Measurements from ENCODE around the gene GPX4. TPM values are rescaled to one million over a fixed set of nuclear protein-coding genes. Genes with fewer than 3 reads are reported as not detected.

The GPX4 gene
- total RNA-seq = 100 to 1,000 TPM; 616 to 907 (median 819) TPM

- TF ChIP-seq POLR2A (IDR thresholded peaks at IDR 0.05) = peak; percentile 92 to 99
- TF ChIP-seq CTCF (IDR thresholded peaks at IDR 0.05 in 4 of 5, conservative IDR thresholded peaks at IDR 0.05 in 1 of 5) = no peak
- Histone ChIP-seq H3K27ac (peak within 1 kb of the TSS; percentile 95 to 100 (median 98)), H3K27me3 (no peaks in the 10 kb centered on the region), H3K4me1 (peaks cover 42 to 47% of the 10 kb centered on the region in 2 donors), H3K36me3 (peaks cover 0 to 19% of the 10 kb centered on the region in 2 donors), H3K4me3 (peak within 1 kb of the TSS; percentile 69 to 98 (median 83)), H3K9me3 (no peaks in the 10 kb centered on the region)
- ATAC-seq = peak; percentile 68 to 73
- intact Hi-C loops (cut with DNase I; ENCODE audit: low total_unique reads) = loop anchor here (2.0 to 10.0 kb wide), 5 partner anchors 53 to 961 kb away; partner anchors contain the start of genes ABCA7, ATP5F1D, RNU6-2 and TMEM259
- in situ Hi-C loops (cut with MboI; ENCODE audit: low sequenced_read_pairs in 4 of 4) = no loop called here
- DNase-seq = peak; percentile 99
Measured at GRCh38 chr19:1103708-1104310, at the start of gene GPX4. TSS of gene GPX4 (plus strand) at chr19:1103994. CDS start at chr19:1104044, 50 bp downstream.

GRCh38 chr19:1054102-1055027 lies 49.4 kb upstream of the GPX4 start:
- ATAC-seq (no peak), DNase-seq (no peak)
- TF ChIP-seq CTCF (IDR thresholded peaks at IDR 0.05 in 4 of 5, conservative IDR thresholded peaks at IDR 0.05 in 1 of 5) (no peak), POLR2A (IDR thresholded peaks at IDR 0.05) (no peak)
- H3K27me3 ChIP-seq = no peaks in the 10 kb centered on the region
- H3K9me3 ChIP-seq = peaks cover 5 to 28% (median 6%) of the 10 kb centered on the region in 3 donors
- peaks cover 0 to 53% of the 10 kb centered on the region in 2 donors for H3K36me3 ChIP-seq
- H3K4me3 ChIP-seq = no peak overlapping the region
- in situ Hi-C loops (cut with MboI; ENCODE audit: low sequenced_read_pairs in 4 of 4) (no loop called here), intact Hi-C loops (cut with DNase I; ENCODE audit: low total_unique reads) (no loop called here)
- no peak overlapping the region for H3K27ac ChIP-seq
- no peaks in the 10 kb centered on the region for H3K4me1 ChIP-seq

- intact Hi-C loops (cut with DNase I; ENCODE audit: low total_unique reads) = no loop called here
- Histone ChIP-seq H3K27ac (no peak overlapping the region), H3K27me3 (no peaks in the 10 kb centered on the region), H3K9me3 (peaks cover 5 to 28% (median 6%) of the 10 kb centered on the region in 3 donors), H3K4me1 (no peaks in the 10 kb centered on the region), H3K4me3 (no peak overlapping the region), H3K36me3 (peaks cover 0 to 59% of the 10 kb centered on the region in 2 donors)
- ATAC-seq (no peak), DNase-seq (no peak)
- in situ Hi-C loops (cut with MboI; ENCODE audit: low sequenced_read_pairs in 4 of 4) = no loop called here
- no peak for TF ChIP-seq POLR2A (IDR thresholded peaks at IDR 0.05)
- TF ChIP-seq CTCF (IDR thresholded peaks at IDR 0.05 in 4 of 5, conservative IDR thresholded peaks at IDR 0.05 in 1 of 5) = no peak
Measured at GRCh38 chr19:1055028-1055425, 48.8 kb upstream of the GPX4 start.

GRCh38 chr19:1055886-1056620 lies 47.7 kb upstream of the GPX4 start:
- in situ Hi-C loops (cut with MboI; ENCODE audit: low sequenced_read_pairs in 4 of 4) (no loop called here), intact Hi-C loops (cut with DNase I; ENCODE audit: low total_unique reads) (no loop called here)
- no peak overlapping the region for H3K4me3 ChIP-seq
- H3K27me3 ChIP-seq = no peaks in the 10 kb centered on the region
- H3K36me3 ChIP-seq = peaks cover 0 to 59% of the 10 kb centered on the region in 2 donors
- no peak overlapping the region for H3K27ac ChIP-seq
- H3K9me3 ChIP-seq = peaks cover 5 to 28% (median 6%) of the 10 kb centered on the region in 3 donors
- ATAC-seq = no peak
- no peaks in the 10 kb centered on the region for H3K4me1 ChIP-seq
- TF ChIP-seq CTCF (IDR thresholded peaks at IDR 0.05 in 4 of 5, conservative IDR thresholded peaks at IDR 0.05 in 1 of 5) (no peak), POLR2A (IDR thresholded peaks at IDR 0.05) (no peak)
- DNase-seq = no peak
